ENCODE results near the gene TRIM47.
A peak's percentile ranks its signal among the peaks of the same experiment; 100 is the strongest.

Gene TRIM47

DNA sequence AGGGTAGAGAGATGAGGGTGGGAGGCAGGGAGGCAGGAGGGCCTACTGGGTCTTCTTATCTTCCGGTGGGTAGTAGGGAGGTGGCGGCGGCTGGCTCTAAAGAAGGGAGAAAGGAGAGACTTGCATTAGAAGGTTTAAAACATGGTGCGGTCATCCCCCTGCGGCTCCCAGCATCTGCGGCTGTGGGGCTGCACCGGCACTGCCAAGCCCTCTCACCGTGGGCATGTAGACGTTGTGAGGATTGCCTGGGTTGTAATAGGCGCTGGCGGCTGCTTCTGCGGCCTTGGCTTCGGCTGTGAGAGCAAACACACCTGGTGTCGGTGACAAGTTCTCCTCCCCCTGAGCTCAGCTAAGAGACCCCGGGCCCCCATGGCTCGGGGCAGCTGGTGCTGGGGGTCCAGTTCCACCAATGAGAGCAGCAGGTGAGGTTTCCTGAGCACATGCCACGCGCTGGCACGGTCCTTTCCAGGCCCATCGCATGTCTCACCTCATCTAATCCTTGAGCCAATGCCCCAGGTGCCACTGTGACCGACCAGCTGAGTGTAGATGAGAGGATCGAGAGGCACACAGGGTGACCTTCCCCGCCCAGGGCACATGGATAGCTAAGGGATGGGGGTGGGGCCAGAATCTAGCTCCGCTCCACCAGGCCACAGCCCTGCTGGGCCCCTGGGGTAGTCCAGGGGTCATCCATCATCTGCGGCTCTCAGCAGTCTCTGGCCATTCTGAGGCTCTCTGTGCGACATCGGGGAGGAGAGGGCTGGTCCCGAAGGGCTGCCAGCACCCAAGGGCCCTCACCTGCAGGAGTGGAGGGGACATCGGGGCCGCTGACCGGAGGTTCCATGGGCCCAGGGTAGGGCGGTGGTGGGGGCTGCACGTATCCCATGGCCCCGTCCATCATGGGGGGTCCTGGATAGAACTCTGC, 31.4 kb downstream of the TRIM47 start:
- DNase-seq (ENCODE audit: low spot score) = no peak

DNA sequence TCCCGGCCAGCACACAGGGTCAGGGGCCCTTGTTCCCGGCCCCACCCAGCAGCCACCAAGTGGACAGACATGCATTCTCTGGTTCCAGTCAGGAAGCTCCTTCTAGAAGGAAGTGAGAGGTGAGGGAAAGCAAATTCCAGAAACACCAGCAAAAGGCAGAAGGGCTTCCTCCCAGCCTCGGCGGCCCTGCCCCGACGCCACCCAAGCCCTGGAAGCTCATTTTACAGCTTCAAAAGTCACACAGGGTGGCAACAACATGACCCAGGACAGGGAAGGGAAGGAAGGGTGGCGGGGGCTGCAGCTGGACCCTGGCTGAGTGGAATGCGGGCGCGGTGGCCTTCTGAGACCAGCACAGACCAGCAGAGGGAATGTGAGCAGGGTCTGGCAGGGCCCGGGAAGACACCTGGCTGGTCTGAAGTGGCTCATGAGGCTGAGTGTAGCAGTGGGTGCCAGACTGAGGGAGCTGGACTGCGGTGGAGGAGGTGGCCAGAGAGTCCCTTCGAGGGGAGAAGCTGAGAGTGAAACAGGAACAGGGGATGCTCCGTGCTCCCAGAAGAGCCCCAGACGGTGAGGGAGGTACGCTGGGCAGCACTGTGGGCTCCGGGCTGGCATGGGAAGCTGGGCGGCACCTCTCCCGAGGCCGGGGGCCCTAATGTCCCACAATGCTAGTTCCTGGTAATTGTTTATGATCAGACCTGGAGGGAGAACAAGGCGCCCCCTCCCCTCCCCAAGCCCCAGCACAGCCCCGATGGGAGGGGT, 32.3 kb downstream of the TRIM47 start:
- no peak for DNase-seq (ENCODE audit: low spot score)

- DNase-seq (ENCODE audit: low spot score) = peak; percentile 63
Measured at GRCh38 chr17:75845058-75845711, 33.2 kb downstream of the TRIM47 start.

GRCh38 chr17:75844530-75845057, 33.8 kb downstream of the TRIM47 start:
- no peak for DNase-seq (ENCODE audit: low spot score)

GRCh38 chr17:75843577-75844529, 34.5 kb downstream of the TRIM47 start, which contains the start of gene UNC13D:
Gene UNC13D, minus strand, starts transcription at chr17:75844404. Its CDS starts 67 bp downstream, at chr17:75844337.
- peak; percentile 68 for DNase-seq (ENCODE audit: low spot score)

DNA sequence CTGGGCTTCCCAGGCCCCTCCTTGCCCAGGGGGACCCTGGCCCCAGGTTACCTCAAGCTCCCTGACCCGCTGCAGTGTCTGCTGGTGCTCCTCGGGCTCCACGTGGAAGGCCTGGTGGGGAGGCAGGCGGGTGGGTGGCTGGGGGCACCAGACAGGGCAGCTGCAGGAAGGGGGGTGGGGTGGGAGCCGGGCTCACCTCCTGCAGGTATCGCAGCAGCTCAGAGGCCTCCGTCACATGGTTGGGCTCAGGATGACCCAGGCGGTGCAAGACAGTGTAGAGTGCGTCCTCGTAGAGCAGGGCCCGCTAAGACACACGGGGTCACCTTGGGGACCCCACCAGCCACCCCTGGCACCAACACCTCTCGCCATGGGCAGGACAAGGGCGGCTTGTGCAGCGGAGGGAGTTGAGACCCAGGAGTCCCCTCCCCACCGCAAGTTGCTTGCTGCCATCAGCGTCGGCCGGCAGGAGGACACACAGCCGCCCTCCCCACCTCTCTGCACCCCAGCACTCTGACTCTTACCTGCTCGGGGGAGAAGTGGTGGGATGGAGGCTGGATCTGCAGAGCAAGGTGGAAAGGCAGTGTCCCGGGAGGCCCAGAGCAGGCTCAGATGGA, 35.3 kb downstream of the TRIM47 start:
- DNase-seq (ENCODE audit: low spot score) = peak; percentile 41

- no peak for DNase-seq (ENCODE audit: low spot score)
Measured at GRCh38 chr17:75842411-75842810, 36.0 kb downstream of the TRIM47 start.

DNA sequence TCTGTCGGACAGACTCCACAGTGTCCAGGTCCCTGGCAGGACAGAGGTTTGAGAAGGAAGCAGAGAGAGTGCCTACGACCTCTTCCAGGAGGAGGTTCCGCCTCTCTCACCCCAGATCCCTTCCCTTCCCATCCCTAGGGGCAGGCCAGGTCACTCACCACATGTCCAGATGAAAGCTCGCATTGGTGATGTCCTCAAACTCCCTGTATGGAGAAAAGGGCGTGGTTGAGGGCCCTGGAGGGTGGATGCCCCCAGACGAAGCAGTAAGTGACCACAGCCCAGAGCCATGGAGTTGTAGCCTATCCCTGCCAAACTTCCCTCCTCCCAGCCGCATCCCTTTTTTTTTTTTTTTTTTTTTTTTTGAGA, 37.6 kb downstream of the TRIM47 start:
- DNase-seq (ENCODE audit: low spot score) = no peak

- no peak for DNase-seq (ENCODE audit: low spot score)
Measured at GRCh38 chr17:75839942-75840798, 38.2 kb downstream of the TRIM47 start.

DNA sequence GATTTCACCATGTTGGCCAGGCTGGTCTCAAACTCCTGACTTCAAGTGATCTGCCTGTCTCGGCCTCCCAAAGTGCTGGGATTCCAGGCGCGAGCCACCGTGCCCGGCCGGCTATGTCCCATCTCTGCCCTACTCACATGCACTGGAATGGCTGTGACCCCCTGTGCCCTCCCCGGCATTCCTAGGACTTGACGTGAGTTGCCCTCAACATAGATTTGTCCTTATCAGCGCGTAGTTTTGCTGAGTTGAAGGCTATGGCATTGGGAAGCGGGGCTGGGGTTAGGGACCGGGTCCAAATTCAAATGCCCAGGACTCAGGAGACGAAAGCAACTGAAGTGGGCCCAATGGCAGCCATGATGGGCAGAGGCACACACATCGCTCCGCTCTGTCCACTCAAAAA, 40.0 kb downstream of the TRIM47 start:
- DNase-seq (ENCODE audit: low spot score) = no peak

DNA sequence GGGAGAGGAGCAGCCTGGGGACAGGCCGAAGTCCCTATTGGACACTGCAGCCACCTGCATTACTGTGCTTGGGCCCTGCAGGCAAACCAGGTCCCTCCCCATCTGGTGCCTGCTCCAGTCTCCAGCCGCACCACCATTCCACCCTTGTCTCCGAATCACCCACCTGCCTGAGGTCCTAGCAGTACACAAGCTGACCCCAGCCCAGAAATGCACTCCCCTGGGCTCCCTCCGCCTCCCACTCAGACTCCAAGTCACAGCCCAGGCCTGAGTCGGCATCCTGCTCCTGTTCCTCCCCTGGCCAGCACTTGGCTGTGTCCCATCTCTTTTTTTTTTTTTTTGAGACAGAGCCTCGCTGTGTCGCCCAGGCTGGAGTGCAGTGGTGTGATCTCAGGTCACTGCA, 40.5 kb downstream of the TRIM47 start:
- no peak for DNase-seq (ENCODE audit: low spot score)

DNA sequence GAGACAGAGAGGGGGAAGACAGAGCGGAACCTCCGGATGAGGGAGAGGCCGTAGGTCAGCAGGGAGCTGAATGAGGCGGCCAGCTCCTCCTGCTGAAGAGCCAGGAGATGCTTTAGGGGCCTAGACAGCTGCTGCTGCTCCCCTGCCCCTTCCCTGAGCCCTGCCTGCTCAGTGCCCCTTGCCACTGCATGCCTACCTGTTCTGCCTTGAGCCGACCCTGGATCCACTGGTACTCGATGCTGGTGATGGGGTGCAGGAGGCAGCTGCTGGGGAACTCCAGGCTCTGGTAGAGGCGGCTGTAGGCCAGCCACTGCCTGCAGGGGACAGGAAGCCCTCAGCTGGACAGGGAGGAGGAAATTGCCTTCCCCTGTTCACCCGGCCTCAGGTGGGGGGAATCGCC, 41.8 kb downstream of the TRIM47 start:
- DNase-seq (ENCODE audit: low spot score) = no peak

DNA sequence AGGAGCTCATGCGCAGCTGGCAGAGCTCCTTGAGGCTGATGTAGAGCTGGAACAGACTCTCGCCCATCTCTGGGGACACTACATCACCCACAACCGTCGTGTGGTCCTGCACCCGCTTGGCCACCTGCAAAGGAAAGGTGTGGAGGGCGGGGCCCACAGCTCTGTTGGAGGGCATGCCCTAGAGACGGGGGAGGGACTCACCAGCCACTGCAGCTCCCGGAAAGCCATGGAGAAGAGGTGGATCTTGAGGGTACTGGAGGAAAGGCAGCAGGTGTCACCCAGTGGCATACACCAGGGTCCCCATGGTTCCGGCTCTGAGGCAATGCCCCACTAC, 42.8 kb downstream of the TRIM47 start:
- no peak for DNase-seq (ENCODE audit: low spot score)

DNA sequence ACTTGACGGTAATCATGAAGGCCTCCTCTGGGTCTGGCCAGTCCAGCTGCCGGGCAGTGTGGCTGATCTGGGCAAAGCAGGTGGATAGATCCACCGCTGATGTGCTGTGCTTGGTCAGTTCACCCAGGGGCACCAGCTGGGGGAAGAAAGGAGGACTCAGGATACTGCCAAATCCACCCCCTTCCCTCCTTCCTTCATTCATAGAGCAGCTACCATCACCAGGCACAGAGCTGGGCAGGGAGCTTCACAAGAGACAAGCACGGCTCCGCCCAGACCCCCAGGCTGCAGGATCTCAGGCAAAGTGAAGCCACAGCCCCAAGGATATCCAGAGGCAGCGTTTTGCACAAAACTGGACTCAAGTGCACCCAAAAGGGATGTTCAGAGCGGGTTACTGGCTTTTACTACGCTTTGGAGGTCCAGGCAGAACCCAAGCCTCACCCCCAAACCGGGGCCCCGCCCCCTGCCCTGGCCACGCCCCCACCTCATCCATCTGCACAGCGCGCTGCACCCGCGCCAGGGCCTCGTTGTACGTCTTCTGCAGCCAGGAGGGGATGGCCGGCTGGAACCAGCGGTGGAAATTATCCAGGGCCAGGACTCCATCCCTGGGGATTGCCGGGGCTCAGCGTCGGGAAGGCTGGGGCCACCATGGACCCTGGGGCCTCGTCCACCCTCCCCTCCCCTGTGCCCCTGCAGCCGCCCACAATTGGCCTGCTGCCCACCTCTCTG, 43.3 kb downstream of the TRIM47 start:
- DNase-seq (ENCODE audit: low spot score) = no peak

DNA sequence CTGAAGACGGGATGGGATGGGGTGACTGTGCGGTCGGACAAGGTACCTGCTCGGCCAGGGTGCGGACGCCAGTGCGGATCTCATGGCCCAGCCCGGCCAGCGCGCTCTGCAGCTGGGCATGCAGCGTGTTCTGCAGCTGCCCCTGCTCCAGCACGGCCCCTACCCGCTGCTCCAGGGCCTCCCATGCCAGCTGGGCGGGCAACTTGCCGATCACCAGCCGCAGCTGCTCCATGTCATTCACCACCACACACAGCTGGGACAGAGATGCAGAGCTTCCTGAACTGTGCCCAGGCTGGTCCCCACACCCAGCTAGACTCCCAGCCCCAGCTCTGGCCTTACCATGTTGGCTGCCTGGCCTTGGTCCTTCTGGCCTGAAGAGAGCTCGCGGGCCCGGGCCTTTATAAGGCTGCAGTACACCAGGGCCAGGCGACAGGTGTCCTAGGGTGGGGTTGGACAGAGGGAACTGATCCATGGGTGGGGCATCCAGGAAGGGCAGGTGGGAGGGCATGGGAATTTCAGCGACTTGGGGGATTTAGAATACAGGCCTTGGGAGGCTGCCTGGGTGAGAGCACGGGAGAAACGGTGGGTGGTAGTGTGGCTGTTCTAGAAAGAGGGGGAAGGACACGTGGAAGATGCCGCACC, 44.0 kb downstream of the TRIM47 start:
- no peak for DNase-seq (ENCODE audit: low spot score)

- peak; percentile 10 for DNase-seq (ENCODE audit: low spot score)
Measured at GRCh38 chr17:75832652-75833400, 45.6 kb downstream of the TRIM47 start.

- DNase-seq (ENCODE audit: low spot score) = peak; percentile 57
Measured at GRCh38 chr17:75832164-75832651, 46.2 kb downstream of the TRIM47 start.
